ENCODE measurements around the gene SLC12A5. TPM values are rescaled to one million over a fixed set of nuclear protein-coding genes. Genes with fewer than 3 reads are reported as not detected.

The SLC12A5 gene
- total and polyA plus RNA-seq, 2 of the 4 experiments (the other 2 are of a cell fraction): 2.2 TPM; not detected in 1

- H3K56ac ChIP-seq (ENCODE audit: extremely low read depth, insufficient read depth, low read length): no peak overlapping the region
- dilution Hi-C loops (cut with HindIII; ENCODE audit: low sequenced_read_pairs, unreplicated experiment) (no loop called here), in situ Hi-C loops (cut with MboI; ENCODE audit: low sequenced_read_pairs) (no loop called here), intact Hi-C loops (cut with micrococcal nuclease) (loop anchor here (10.0 kb wide), 1 partner anchor 308 kb away; no protein-coding TSS in a partner anchor)
- H4K8ac ChIP-seq (ENCODE audit: low read depth in 2 of 2, low read length in 2 of 2): no peak overlapping the region
- no peak for DNase-seq
- H3K27me3 ChIP-seq (ENCODE audit: control insufficient read depth, insufficient read depth, low read length): no peaks in the 10 kb centered on the region
- no TSS peak for BruUV-seq (replicated peaks)
- H3K36me3 ChIP-seq (ENCODE audit: control insufficient read depth, insufficient read depth, low read length): peaks cover 5% of the 10 kb centered on the region
- no peak overlapping the region for H3K4ac ChIP-seq (ENCODE audit: low read depth, low read length)
- H3K9ac ChIP-seq (ENCODE audit: low read depth, low read length): no peak overlapping the region
- H4K20me1 ChIP-seq (ENCODE audit: insufficient read depth, low read length): peaks cover 76% of the 10 kb centered on the region
- no peak overlapping the region for H2AFZ ChIP-seq (replicated peaks; ENCODE audit: low read length, poor library complexity)
- peaks cover 7% of the 10 kb centered on the region for H3K4me1 ChIP-seq (ENCODE audit: control insufficient read depth, insufficient read depth, low read length)
- no peak overlapping the region for H2BK5ac ChIP-seq (ENCODE audit: low read depth, low read length, poor library complexity, severe bottlenecking)
- no peak overlapping the region for H2BK15ac ChIP-seq (ENCODE audit: low read depth, low read length)
- no peak overlapping the region for H3K18ac ChIP-seq (ENCODE audit: low read depth, low read length)
- no peak overlapping the region for H2BK20ac ChIP-seq (ENCODE audit: low read depth, low read length)
- no peak overlapping the region for H4K5ac ChIP-seq (ENCODE audit: low read depth, low read length)
- H3K4me3 ChIP-seq (ENCODE audit: insufficient read depth, low read depth, low read length): no peak overlapping the region
- no peak overlapping the region for H3K27ac ChIP-seq (ENCODE audit: insufficient read depth, low read length)
- no peak overlapping the region for H2AK5ac ChIP-seq (ENCODE audit: low read depth, low read length)
- ChIA-PET CTCF (no interaction called here), POLR2A (ENCODE audit: unreplicated experiment) (interaction anchor here (0.7 kb wide), 1 partner anchor 56 kb away, joined by 3 read pairs; no protein-coding TSS in a partner anchor)
- H3K4me2 ChIP-seq (ENCODE audit: low read depth, low read length): no peak overlapping the region
- no peak overlapping the region for H4K91ac ChIP-seq (ENCODE audit: insufficient read depth, low read depth, low read length)
- peaks cover 29 to 58% of the 10 kb centered on the region in 2 experiments for H3K79me1 ChIP-seq (ENCODE audit: low read depth in 1 of 2, low read length in 2 of 2)
- H3K23ac ChIP-seq (ENCODE audit: low read depth, low read length): no peak overlapping the region
- H3K9me3 ChIP-seq (ENCODE audit: control insufficient read depth, insufficient read depth, low read length): no peaks in the 10 kb centered on the region
- no peak overlapping the region for H2AK9ac ChIP-seq (replicated peaks; ENCODE audit: low read depth, low read length, poor library complexity)
- H3K14ac ChIP-seq (replicated peaks; ENCODE audit: low read depth, low read length): no peak overlapping the region
- no peak overlapping the region for H2BK120ac ChIP-seq (ENCODE audit: low read depth, low read length)
- TF ChIP-seq FOS (IDR thresholded peaks at IDR 0.05; ENCODE audit: low read depth, low read length) (no peak), RCOR1 (IDR thresholded peaks at IDR 0.05; ENCODE audit: insufficient replicate concordance, low read length) (no peak), CTCF (conservative IDR thresholded peaks at IDR 0.05; ENCODE audit: low read depth, low read length) (no peak), USF2 (IDR thresholded peaks at IDR 0.05; ENCODE audit: low read depth, low read length) (no peak), NFE2L2 (IDR thresholded peaks at IDR 0.05; ENCODE audit: low read depth, low read length) (no peak), ELK1 (IDR thresholded peaks at IDR 0.05; ENCODE audit: borderline replicate concordance, low read depth, low read length) (no peak), SMC3 (IDR thresholded peaks at IDR 0.05; ENCODE audit: low read depth, low read length) (no peak), MAFK (IDR thresholded peaks at IDR 0.05; ENCODE audit: low read depth, low read length) (no peak), POLR2A (IDR thresholded peaks at IDR 0.05; ENCODE audit: low read depth, low read length) (no peak), RAD21 (IDR thresholded peaks at IDR 0.05; ENCODE audit: low read length) (no peak), RFX5 (IDR thresholded peaks at IDR 0.05; ENCODE audit: low read depth, low read length) (no peak), MAZ (IDR thresholded peaks at IDR 0.05; ENCODE audit: borderline replicate concordance, low read depth, low read length) (no peak), CHD1 (IDR thresholded peaks at IDR 0.05; ENCODE audit: low read depth, low read length) (no peak)
- ATAC-seq (ENCODE audit: low read depth): no peak
- 100% methylated on average over 2 of the region's 6 CpGs; no CpG with 5 or more reads in 1 of the 2 experiments for WGBS, 2 experiments (ENCODE audit: extremely low coverage in 2 of 2, insufficient read length in 1 of 2)
- H3K9me1 ChIP-seq (ENCODE audit: insufficient read depth, low read length): peaks cover 14% of the 10 kb centered on the region; the same call in 1 of the 2 replicates
Observed at GRCh38 chr20:46083101-46083500, 54.1 kb downstream of the SLC12A5 start.
